HG02970 (cell line): ENCODE data around the gene STAG3.

Experiments used
- ATAC-seq: cut with Tn5 transposase; IDR thresholded peaks from one replicate; pipeline ENCODE4 v1.9.1; 2021; ENCODE audit warnings: mild to moderate bottlenecking, moderate library complexity, moderate number of reproducible peaks; ENCODE audit not compliant: unreplicated experiment, low FRiP score

Gene STAG3

DNA sequence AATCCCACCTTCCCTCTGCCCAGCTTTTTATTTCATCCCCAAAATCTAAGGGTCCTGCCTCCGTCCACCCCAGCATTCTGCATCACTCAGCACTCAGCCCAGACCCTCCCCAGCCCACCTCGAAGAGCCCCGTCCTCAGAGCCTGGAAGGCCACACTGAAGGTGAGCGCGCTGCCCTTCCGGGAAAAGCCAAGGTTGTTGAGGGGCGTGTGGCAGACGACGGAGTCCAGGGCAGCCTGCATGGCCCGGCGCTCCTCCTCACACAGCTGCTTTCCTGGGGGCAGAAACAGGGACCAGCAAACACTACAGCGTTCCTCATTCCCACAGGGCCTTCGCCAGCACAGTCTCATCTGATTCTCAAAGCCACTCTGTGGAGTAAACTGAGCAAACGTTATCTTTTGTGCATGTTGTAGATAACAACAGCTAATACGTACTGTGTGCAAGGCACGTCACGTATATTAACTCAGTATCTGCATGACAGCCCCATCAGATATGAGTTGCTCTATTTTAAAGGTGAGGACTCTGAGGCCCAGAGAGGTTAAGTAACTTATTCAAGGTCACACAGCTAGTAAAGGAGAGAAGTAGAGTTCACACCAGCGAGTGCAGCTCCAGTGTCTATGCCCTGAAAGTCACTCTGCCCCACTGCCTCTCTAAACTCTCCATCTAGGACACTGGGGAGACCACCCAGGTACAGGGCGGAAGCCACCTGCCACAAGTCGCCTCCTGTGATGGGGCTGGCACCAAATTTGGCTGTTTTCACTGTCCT lies 22.0 kb upstream of the STAG3 start:
- no peak for ATAC-seq

DNA sequence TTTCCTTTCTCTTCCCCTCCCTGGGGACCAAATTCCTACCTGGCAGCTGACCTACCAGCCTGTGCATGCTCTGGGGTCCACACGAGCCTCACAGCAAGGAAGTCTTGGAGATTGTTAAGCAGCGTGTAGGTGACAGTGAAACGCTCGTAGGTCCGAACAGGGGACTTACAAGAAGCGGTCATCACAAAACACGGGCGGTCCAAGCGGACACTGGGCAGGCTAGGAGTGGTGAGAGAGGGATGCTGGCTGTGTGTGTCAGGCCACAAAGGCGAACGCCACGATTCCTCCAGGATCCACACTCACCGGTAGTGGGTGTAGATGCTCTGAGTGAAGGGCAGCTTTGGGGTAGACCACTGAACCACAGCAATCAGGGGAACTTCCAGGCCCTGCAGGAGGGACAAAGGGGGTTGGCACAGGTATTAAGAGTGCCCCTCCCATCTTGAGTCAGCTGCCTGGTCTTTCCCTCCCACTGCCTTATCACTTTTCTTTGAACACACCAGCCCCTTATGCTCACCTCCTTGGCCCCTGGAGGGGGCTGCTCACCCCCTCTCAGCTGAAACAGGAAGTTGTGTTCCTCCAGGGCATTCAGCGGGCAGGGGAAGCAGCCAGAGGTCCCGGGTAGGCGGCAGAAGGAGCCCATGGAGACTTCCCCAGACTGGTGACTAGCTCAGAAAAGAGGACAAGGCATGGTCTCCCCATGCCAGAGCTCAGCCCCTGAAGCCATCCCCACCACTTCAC lies 21.2 kb upstream of the STAG3 start:
- no peak for ATAC-seq

DNA sequence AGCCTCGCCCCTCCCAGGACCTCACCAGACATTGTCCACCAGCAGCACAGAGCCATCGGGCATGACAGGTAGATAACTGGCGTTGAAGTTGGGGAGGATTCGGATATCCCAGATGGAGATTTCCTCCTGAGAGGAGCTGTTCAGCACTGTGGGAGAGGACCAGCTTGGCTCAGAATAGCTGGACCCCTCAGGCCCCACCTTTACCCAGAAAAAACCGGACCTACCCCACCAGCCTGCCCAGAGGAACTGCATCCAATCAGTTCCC lies 20.7 kb upstream of the STAG3 start:
- no peak for ATAC-seq

DNA sequence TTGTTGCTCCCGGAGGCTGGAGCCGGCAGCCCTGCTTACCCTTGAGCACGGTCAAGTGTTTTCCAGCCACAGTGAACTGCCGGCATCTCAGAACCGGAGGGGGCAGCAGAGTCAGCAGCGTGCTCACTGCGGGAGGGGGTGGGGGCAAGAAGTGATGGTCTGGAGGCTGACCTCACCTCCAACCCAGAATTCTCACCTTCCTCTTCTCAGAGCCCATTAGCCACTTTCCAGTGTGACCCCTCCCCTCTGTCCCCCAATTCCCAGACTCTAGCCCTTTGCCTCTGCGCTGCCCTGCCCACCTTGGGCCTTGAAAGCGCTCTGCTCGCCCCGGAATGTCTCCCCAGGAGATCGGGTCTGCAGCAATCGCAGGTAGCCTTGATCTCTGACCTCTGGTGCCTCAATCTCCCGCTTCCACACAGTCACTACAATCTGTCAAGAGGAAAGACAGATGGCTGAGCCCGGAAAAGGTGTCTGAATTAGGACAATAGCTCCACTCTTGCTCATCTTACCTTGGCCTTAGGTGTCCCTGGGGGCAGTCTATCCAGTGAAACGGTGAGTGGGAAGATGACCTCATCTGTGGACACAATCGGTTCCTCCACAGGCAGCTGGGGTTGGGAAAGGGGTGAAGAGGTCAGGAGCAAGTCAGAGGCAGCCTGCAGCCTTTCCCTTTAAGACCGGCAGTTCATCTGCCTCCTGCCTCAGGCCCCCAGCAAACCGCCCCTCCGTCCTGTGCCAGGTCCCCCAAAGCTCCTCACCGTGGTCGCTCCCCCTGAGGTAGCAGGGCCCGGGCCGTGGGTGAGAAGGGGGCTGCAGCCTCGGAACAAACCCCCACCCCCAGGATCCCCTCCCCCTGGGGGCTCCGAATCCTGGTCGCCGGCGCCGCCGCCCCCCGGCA lies 20.1 kb upstream of the STAG3 start:
- ATAC-seq: no peak

DNA sequence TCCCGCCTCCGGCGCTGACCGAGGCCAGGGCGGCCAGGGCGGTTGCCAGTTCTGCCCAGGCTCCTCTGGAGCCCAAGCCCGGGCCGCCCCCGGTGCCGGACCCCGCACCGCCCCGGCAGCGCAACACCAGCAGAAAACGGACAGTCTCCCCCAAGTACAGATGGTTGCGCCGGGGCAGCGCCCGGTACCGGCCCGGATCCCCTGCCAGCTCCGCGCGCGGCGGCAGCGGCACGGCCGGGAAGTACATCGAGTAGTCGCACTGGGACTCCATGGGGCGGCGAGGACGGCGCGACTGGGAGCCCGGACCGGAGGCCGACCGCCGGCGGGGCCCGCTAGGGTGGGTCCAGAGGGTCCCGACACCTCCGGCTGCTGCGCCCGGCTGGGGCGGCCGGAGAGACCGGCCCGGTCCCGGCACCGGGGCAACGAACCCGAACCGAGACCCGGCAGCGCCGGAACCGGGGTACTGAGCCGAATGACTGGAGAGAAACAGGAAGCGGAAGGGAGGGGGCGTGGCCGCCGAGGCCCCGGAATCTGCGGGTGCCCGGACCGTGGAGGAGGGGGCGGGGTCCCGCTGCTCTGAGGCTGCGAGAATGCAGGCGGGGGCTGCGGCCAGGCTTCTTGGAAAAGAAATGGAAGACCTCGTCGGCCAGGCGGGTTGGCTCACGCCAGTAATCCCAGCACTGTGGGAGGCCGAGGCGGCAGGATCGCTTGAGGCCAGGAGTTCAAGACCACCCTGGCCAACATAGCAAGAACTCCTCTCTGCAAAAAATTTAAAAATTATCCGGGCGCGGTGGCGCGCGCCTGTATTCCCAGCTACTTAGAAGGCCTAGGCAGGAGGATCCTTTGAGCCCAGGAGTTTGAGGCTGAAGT lies 19.3 kb upstream of the STAG3 start, which contains the start of gene TRAPPC14:
TRAPPC14 (minus strand) TSS at position 495 of the 870 bp plus-strand sequence; CDS start at position 271, 224 bp downstream.
- peak; percentile 68 for ATAC-seq

DNA sequence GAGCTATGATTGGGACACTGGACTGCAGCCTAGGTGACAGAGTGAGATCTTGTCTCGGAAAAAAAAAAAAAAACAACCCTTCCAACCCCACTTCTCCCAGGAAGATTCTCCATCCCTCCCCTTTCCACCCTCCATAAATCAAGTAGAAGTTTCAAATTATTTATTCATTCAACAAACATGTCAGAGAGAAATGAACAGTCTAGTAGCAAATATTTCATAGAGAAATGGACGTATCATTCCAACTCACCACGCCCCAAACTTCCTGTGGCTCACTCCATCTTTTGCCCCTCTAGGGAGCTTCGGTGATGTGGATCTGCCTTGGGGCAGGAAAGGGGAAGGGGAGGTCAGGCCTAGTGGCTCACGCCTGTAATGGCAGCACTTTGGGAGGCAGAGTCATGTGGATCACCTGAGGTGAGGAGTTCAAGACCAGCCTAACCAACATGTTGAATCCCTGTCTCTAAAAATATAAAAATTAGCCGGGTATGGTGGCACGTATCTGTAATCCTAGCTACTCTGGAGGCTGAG lies 18.6 kb upstream of the STAG3 start:
- ATAC-seq: no peak

DNA sequence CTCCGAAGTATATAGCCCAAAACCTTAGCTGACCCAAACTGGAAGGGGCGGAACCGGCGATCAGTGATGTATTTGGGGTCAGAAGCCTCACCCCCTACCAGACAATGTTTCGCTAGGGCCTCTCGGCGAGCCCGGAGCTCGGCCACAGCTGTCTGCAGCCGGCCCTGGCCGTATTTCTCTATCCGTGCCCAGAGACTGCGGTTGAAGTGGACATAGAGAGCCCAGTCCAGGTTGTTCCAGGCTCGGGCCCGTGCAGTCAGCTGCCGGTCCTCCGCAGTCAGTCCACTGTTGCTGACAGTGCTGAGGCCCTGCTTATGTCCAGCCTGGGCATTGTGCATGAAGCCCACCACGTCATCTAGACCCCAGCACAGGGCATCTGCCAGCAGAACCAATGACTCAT lies 17.7 kb upstream of the STAG3 start:
- ATAC-seq: no peak

DNA sequence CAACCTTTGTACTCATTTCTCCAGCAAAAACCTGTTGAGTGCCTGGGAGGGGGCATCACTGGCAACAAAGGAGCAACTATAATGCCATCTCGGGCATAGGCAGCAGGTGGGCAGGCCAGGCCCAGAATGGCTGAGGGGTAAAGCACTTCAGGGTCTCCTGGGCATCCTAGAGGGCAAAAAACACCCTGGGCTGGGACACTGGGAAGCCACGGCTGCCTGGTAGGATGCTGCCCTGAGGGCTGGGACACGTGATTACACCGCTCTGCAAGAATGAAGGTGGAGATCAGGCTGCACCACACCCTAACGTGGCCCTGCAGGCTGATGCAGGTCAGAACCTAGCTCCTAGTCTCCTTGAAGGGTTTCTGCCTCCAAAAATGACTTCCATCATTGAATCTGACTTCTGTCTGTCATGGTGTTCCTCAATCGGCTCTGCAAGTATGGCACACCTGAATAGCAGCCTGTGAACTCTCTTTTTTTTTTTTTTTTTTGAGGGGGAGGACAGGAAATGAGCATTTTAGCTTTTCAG lies 14.6 kb upstream of the STAG3 start:
- ATAC-seq: no peak

DNA sequence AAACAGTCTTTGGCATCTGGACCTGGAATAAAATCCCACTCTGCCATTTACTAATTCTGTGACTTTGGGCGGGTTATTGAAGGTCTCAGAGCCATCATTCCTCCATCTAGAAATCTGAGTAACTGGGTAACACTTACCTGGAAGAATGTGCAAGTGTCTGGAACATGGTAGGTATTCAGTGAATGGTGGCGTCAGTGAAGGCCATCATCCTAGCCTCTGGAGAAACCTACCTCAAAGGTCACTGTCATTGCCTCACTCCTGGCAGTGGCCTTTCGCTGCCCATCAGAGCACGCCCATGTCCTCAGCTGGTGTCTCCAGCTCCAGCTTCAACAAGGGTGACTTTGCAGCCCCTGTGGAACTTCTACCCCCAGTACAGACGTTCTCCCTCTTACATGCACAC lies 13.8 kb upstream of the STAG3 start:
- ATAC-seq: no peak

DNA sequence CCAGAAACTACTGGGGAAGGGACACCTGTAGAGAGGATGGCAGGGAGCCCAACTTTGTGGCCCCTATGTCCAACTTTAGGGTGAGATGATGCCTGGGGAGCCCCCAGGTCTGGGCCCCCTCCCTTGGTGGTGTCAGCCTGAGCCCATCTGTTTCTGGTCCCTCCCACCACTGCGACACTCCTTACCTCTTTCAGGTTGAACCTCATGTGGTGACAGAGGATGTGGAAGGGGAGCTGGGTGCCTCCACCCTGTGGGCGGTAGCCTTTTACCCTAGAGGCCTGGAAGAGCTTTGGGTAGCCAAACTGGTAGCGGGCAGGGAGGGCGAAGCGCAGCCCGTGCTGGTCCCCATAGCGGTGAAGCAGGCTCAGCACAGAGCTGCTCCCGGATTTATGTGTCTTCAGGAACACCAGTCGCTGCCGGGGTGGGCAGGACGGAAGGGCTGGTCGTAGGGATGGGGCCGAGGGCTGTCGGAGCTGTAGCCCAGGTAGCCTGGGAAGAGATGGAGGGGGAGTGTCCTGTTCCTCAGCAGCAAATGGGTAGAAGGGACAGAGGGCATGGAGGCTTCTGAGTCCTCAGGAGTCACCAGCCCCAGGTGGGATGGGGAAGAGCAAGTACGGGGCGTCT lies 11.3 kb upstream of the STAG3 start:
- no peak for ATAC-seq

DNA sequence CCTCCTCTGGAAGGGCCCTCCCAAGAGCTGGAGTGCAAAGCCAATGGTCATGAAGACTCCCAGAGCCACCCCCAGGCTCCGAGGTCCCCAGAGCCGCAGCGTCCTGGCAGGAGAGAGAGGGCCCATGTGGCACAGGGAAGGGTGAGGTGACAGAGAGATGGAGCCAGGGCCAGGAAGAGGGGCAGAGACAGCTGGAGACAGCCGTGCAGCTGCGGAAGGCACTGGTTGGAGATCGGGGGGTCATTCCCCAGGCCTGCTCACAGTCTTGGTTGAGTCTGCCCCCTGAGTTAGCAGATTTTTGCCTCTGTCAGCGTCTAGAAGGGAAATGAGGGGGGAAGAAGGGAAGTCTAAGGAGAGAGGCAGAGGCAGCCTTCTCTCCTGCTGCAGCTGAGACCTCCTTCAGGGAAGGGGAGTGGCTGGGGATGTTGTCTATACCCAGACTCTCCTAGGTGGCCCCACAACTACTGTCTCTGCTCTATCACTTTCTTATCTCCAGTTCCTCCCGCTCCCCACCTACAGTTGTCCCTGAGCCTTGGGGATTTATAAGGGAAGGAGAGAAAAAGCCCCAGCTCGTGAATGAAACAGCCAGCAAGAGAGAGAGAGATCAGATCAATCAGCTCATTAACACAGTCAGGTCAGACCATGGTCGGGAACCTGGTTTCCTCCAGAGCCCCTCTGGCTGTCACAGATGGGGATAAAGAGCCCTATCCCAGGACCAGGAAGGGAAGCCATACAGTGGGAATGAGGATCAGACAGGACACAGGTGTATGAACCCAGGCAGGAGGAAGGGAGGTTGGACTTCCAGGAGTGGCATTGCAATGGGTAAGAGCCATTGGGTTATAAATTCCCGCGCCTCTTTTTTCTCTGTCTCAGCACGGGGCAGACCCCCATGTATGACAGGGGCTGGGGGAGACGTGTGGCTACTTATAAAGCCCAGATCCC lies 10.5 kb upstream of the STAG3 start:
- no peak for ATAC-seq

DNA sequence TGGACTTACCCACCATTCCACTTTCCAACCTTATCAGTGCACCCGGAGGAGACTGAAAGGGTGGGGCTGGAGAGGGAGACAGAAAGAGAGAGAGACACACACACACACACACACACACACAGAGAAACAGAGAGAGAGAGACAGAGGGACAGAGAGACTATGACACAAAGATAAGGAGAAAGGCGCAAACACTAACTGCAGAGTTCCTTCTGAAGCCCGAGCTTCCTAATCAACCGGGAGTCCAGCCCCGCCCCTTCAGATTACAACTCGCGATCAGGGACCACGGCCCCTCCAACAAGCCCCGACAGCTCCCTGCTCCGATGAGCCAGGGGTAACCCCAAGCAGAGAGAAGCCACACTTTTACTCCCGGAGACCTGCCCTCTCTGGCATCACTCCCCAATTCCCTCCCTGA lies 9.8 kb upstream of the STAG3 start:
- no peak for ATAC-seq

DNA sequence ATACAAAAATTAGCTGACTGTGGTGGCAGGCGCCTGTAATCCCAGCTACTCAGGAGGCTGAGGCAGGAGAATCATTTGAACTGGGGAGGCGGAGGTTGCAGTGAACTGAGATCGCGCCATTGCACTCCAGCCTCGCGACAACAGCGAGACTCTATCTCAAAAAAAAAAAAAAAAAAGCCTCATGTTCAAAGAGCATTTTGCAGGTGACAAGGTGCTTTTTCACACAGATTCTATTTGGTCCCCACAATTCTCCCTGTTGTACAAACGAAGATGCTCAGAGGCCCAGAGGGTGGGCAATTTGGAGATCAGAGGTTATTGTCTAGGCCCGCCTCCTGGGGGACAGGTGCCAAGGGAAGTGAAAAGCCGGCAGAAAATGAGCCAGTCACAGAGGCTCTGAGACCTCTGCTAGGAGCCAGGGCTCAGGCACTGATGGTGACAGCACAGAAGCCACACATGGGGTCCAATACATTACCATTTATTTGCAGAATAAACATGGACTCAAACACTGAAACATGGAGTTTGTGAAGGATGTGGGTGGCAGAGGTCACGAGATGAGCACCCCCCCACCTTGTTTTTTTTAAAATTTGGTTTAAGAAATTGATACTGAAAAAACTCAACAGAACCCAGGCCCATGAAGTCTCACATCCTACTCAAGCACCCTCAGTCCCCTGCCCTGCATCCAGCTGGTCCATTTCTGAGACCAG lies 8.4 kb upstream of the STAG3 start:
- no peak for ATAC-seq

DNA sequence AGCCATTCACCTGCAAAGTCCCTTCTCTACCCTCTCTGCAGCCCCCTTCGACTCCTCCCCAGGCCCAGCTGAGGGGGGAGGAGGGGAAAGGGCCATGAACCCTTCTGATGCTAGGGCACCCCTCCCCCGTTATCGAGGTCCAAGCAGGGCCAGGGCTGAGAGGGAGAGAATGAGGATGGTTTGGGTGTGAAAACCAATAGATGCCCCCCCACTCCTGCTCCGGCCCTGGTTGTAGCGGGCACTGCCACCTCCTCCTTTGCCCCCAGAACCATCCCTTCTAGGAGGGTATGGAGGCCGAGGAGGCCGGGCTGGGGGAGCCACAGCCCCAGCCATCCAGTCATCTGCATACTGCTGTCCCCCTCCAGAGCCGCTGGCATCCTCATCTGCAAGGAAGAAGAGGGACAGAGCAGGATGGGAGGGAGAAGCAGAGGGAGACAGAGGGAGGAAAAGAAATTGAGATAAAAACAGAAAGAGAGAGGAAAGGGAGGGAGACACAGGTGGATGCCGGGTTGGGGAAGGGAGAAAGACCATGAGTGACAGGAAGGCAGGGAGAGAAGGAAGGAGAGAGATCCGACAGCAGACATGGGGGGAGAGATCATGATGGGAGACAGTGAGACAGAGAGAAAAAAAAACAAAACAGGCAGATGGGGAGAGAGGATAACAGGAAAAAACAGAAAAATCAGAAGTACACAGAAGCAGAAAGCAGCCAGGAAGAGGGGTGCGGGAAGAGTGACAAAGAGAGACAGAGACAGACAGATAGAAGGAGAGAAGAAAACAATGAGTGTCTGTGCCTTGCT lies 7.4 kb upstream of the STAG3 start:
- no peak for ATAC-seq

DNA sequence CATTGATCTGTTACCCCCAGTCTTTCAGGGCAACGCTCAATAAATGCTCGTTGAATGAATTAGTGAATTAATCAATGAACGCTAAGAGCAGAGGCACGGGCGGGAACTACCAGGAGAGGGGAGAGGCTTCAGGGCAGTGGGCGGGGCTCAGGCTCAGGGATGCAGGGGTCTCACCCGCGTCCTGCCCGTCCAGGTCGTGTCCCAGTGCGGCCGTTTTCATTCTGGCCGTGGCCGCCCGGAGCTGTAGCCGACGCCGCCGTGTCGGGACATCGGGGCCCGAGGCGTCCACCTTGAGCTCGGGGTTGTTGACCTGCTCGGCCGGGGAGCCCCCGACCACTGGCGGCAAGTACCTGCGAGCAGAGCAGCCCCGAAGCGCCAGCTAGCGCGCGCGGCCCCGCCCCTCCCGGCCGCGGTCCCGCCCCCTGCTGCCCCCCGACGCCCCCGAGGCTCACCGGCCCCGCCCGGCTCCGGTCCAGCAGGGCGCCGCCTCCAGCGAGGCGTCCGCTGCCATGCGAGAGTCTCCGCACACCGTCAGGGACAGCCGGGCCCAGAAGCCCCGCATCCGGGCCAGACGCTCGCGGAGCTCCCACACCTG lies 6.5 kb upstream of the STAG3 start:
- no peak for ATAC-seq

DNA sequence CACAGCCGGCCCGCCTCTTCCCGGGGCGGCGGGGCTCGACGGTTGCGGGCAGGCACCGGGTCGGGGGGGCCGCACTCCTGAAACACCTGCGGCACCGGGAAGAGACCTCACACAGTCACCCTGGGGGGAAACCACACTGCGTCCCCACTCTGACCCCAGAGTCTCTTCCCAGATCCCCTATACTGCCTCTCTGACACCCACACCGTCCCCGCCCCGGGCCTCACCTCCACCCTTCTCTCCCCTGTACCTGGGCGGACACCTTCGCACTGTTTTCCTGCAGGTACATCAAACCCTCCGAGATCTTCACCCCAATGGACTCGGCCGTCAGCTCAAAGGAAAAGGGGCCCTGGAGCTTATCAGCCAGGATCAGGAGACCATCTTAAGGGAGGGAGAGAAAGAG lies 5.9 kb upstream of the STAG3 start:
- ATAC-seq: no peak
